GM12864 (cell line): ENCODE measurements around the gene PHKB.

Source experiments
- DNase-seq: peaks from one replicate; pipeline ENCODE4 v3.0.0-alpha.2; 2011; ENCODE audit warnings: low read depth
- H3K4me3 ChIP-seq: 2 replicates; pipeline ENCODE4 v1.5.1; 2011; ENCODE audit warnings: mild to moderate bottlenecking, low read depth, low read length, control low read depth
- TF ChIP-seq, protein P1 (sequence below): IDR thresholded peaks from 2 replicates; pipeline ENCODE4 v1.5.1; 2011; ENCODE audit warnings: low read depth, mild to moderate bottlenecking, moderate library complexity, low read length, control low read depth, inconsistent platforms; ENCODE audit errors: missing control alignments

The PHKB gene

DNA sequence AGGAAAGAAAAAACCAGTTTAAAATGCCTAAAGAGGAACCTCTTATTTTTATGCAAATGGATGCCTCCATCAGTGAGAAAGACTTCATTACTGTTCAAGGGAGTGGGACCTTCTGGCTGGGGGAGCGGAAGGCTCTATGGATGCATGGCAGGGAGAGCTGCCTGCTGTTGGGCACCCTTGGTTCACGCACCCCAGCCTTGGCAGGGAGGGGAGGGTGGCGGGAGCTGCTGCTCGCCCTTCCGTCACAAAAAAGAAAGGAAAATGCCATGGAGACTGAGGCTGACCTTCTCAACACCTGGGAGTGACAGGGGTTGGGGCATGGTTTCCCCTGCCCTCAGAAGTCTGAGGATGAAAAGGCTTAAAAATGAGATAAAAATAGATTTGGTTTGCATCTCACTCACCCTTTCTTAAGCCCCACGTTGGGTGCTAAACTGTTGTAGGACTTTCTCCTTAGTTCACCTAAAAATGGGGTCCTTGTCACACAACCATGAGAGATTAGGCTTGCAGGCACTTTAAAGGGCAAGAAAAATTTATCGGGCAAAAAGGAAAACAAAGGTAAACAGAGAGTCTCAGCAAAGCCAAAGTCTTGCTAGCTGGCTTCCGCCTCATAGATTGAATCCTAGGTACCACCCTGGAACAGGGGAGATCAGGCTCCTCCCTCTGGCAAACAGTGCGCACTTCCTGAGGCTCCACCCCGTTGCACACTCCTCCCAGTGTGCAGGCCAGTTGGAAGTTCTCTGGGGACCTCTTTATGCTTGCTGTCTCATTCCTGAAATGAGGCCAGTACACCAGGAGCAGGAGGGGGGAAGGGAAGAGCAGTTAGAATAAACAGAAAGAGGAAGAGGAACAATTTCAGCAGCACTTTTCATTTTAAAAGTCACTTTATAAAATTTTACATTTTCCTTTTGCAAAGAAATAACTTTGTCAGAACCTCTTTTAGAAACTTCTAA is 31.6 kb downstream of the PHKB start:
- peak; percentile 60 for DNase-seq
- TF ChIP-seq, protein P1, sequence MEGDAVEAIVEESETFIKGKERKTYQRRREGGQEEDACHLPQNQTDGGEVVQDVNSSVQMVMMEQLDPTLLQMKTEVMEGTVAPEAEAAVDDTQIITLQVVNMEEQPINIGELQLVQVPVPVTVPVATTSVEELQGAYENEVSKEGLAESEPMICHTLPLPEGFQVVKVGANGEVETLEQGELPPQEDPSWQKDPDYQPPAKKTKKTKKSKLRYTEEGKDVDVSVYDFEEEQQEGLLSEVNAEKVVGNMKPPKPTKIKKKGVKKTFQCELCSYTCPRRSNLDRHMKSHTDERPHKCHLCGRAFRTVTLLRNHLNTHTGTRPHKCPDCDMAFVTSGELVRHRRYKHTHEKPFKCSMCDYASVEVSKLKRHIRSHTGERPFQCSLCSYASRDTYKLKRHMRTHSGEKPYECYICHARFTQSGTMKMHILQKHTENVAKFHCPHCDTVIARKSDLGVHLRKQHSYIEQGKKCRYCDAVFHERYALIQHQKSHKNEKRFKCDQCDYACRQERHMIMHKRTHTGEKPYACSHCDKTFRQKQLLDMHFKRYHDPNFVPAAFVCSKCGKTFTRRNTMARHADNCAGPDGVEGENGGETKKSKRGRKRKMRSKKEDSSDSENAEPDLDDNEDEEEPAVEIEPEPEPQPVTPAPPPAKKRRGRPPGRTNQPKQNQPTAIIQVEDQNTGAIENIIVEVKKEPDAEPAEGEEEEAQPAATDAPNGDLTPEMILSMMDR = no peak
- H3K4me3 ChIP-seq = peak overlapping the region; percentile 56

DNA sequence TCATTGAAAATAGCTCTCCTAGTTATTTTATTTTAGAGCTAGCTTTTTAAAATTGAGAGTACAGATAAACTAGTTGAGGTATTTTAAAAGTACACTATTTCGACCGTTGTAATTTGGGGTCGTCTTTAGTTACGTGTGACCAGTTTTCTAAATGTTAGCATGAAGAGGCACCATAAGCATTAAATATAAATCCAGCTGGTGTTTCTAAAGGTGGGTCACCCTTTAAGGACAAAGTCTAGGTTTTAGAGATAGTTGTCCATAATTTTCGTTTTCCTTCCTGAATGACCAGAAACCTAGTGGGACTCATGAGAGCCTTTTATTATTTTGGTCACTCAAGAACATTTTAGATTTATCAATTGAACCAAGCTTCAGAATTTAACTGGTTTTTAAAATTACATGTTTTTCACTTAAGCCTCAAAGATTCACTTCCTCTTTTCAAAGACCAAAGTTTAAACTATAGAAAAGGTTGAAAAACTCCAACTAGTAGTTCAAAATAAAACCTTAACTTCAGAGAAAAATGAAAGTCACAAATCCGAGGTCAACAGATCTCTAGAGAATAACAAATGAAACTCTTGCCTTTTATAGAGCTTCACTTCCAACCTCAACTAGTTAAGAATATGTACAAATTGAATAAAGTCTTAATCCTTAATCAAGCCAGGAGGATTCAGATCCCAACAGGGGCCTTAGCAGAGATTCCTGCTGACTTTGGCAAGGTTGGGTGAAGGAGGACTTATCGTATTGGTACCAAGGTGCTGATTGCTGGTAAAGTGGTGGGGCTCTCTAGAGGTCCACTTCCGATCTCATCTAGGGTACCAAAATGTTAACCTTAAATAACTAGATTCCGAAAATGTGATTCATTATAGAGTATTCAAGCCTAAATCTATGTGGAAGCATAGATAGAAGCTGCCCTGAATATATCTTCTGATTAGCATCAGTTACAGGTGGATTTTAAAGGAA is 32.5 kb downstream of the PHKB start:
- no peak for DNase-seq
- H3K4me3 ChIP-seq = peak overlapping the region; percentile 56
- TF ChIP-seq, protein P1 = no peak

DNA sequence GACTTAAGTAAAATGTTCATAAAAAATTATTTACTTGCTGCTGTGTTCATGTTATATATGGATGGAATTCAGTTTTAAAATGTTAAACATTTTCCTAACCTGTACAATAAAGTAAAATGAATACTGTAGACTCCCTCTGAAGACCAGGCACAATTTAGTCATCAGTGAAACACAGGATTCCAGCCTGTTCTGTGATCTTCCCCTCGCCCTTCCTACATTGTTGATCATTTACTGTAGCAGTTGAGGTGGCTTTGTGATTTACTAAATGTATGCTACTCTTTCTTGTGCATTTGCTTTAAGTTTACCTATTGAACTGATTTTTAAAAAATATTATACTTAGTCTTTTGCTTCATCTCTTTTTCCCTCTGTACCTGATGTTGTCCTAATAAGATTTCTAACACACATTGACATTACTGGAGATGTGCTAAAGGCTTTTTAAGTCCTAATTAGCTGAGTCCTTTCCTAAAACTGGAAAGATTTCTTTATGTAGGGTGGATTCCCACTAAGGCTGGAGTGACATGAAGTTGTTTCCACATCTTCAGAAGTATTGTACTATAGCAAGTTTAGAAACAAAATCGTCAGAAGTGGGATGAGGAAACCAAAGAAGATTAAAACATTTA is 38.1 kb downstream of the PHKB start:
- H3K4me3 ChIP-seq = no peak overlapping the region
- DNase-seq = no peak
- TF ChIP-seq, protein P1 = no peak

DNA sequence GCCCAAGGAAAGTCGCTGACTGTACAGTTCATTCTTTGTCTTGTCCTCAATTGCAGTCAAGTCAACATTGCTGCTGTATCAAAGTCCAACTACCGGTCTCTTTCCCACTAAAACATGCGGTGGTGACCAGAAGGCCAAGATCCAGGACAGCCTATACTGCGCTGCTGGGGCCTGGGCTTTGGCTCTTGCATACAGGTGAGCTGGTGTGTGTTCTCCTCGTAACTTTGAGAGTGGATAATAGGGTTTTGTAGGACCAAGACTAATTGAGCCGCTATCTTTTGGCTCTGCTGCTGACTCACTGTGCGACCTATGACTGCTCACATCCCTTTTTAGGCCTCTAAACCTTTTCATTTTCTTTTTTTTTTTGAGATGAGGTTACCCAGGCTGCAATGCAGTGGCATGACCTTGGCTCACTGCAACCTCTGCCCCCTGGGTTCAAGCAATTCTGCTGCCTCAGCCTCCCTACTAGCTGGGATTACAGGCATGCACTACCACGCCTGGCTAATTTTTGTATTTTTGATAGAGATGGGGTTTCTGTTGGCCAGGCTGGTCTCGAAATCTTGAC is 38.7 kb downstream of the PHKB start:
- no peak overlapping the region for H3K4me3 ChIP-seq
- TF ChIP-seq, protein P1 = no peak
- no peak for DNase-seq

DNA sequence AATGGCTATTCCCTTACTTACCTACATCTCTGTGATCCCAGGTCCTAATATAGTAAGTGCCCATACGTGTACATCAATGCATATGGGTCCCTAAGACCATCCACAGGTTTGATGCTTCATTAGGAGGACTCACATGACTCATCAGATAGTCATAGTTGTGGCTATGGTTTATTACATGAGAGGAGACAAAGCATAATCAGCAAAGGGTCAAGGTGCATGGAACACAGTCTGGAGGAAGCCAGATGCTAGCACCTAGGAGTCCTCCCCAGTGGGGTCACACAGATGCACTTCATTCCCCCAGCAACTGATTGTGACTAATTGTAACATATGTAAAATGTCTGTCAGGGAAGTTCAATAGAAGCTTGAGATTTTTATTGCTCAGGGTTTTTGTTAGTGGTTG is 42.8 kb downstream of the PHKB start:
- H3K4me3 ChIP-seq = no peak overlapping the region
- no peak for DNase-seq
- TF ChIP-seq, protein P1 = no peak

DNA sequence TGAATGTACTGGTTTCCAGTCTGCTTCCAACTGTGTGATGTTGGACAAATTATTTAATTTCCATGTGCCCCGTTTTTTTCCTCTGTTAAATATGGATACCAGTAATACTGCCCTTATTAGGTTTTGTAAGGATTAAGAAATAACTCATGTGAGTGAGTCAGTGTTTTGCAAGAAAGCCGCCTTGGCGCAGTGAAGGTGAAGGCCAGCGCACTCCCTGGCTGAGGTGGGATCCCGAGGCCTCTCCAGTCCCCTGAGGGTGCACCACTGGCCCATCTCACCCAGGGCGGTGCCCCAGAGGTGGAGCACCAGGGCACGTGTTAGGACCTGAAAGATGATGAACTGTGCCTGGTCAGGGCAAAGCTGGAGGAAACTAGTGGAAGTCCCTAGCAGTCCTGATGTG is 43.5 kb downstream of the PHKB start:
- TF ChIP-seq, protein P1 = no peak
- no peak overlapping the region for H3K4me3 ChIP-seq

More for the DNA sequence above, 43.5 kb downstream of the PHKB start:
- no peak for DNase-seq
